C4-2B (cell line): ENCODE results near the gene METTL23.

ENCODE experiments used
- CTCF ChIP-seq: fragments of 450-650 bp; conservative IDR thresholded peaks from 2 replicates; pipeline ENCODE4 v1.5.1; 2017; ENCODE audit warnings: mild to moderate bottlenecking
- ZFX ChIP-seq: fragments of 450-650 bp; IDR thresholded peaks from 2 replicates; pipeline ENCODE4 v1.6.1; 2017

GRCh38 chr17:76697702-76698465 lies 28.8 kb upstream of the METTL23 start:
- no peak for TF ChIP-seq CTCF
- TF ChIP-seq ZFX: no peak
